Lung (tissue), 12 donors: ENCODE measurements around the gene DDX24. TPM values are rescaled to one million over a fixed set of nuclear protein-coding genes. Genes with fewer than 3 reads are reported as not detected.

ENCODE experiments used
- ATAC-seq: fragments of 200-7000 bp; cut with Tn5 transposase; one replicate; pipeline ENCODE4 v1.9.1; 2020; ENCODE audit warnings: moderate number of reproducible peaks; ENCODE audit not compliant: insufficient read depth, low FRiP score
- DNase-seq, 3 donors: peaks; one replicate each; pipeline ENCODE4 v3.0.0-alpha.2; 2013 to 2017
- H3K27ac ChIP-seq, 2 donors: one replicate each; pipeline ENCODE4 v1.5.1; 2013; ENCODE audit warnings: mild to moderate bottlenecking in 2 of 2, moderate library complexity in 2 of 2, control low read depth in 1 of 2, inconsistent platforms in 1 of 2, low read depth in 1 of 2, low read length in 1 of 2
- H3K27me3 ChIP-seq, 3 donors: one replicate each; pipeline ENCODE4 v1.5.1; 2013; ENCODE audit warnings: low read length in 2 of 3; ENCODE audit not compliant: control insufficient read depth in 3 of 3, insufficient read depth in 3 of 3
- H3K36me3 ChIP-seq, 4 donors: one replicate each; pipeline ENCODE4 v1.5.1; 2013; ENCODE audit warnings: low read length in 4 of 4, mild to moderate bottlenecking in 1 of 4, moderate library complexity in 1 of 4; ENCODE audit not compliant: control insufficient read depth in 4 of 4, insufficient read depth in 4 of 4
- H3K4me1 ChIP-seq, 5 donors: one replicate each; pipeline ENCODE4 v1.5.1; 2013; ENCODE audit warnings: low read length in 5 of 5, mild to moderate bottlenecking in 2 of 5, moderate library complexity in 1 of 5; ENCODE audit not compliant: control insufficient read depth in 5 of 5, insufficient read depth in 5 of 5
- H3K4me3 ChIP-seq: one replicate; pipeline ENCODE4 v1.5.1; 2013; ENCODE audit warnings: mild to moderate bottlenecking, control low read depth, moderate library complexity
- H3K9ac ChIP-seq, 2 donors: one replicate each; pipeline ENCODE4 v1.5.1; 2013; ENCODE audit warnings: low read length in 2 of 2, control low read depth in 1 of 2; ENCODE audit not compliant: insufficient read depth in 1 of 2
- H3K9me3 ChIP-seq, 4 donors: one replicate each; pipeline ENCODE4 v1.5.1; 2013; ENCODE audit warnings: low read length in 3 of 4, mild to moderate bottlenecking in 1 of 4, moderate library complexity in 1 of 4; ENCODE audit not compliant: control insufficient read depth in 4 of 4, insufficient read depth in 3 of 4
- WGBS, 2 donors: extraction: QIAGEN DNeasy Blood & Tissue Kit; methylation state at CpG; one replicate each; pipeline ENCODE4 v1.1.7; 2013; 5-methylcytosine and 5-hydroxymethylcytosine counted together
- polyA plus RNA-seq, 2 donors: library from polyadenylated mRNA; stranded (reverse); fragments of 200-250 nt; gene quantifications; one replicate each; pipeline ENCODE4 v1.2.1, GENCODE V29; 2013
- total RNA-seq, 2 donors: library from RNA; depleted of rRNA in 1 of 2; stranded (reverse); fragments of >200 nt in 1 of 2; gene quantifications; one replicate each; pipeline ENCODE4 v1.2.1, GENCODE V29; 2014 to 2021
- TF ChIP-seq, protein P1 (sequence below): IDR thresholded peaks from 2 replicates; pipeline ENCODE4 v1.5.1; 2012; ENCODE audit warnings: mild to moderate bottlenecking; ENCODE audit errors: control extremely low read depth, extremely low read depth
- donor health status: control.
- donor health status: control.
- donor health status: Bipolar disorder and iron deficiency.
- donor health status: healthy.
- donor health status: DM: yes; HTN: yes; CAD: no.

DDX24 gene
- total and polyA plus RNA-seq, 4 donors, result 78.4 to 138 (median 107) TPM

DNA sequence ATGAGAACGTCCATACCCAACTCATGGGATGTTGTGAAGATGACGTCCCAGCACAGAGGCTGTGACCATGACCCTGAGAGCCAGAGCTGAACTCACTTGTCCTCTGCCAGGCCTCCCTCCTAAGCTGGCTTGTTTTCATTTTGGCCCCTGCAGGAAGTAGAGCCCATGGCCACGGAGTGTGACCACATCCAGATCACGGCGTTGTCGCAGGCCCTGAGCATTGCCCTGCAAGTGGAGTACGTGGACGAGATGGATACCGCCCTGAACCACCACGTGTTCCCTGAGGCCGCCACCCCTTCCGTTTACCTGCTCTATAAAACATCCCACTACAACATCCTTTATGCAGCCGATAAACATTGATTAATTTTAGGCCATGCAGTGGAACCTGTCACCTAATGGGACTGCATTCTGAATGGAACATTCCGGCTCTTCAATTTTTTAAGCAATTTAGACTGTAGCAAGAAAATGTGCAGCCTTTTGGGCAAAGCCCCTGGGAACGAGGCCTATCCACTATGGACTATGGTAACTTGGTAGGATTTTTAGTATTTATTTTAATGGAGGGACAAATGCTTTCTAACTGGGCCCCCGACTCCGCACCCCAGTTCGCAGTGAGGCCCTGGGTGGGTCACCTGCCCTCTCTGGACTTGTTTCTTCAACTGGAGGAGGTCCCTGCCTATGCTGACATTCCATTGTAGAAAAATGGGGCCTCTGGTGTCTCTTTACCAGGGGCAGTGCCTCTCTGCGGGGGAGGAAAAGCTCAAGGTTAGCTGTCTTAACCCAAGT lies 35.2 kb downstream of the DDX24 start:
- no peak overlapping the region for H3K9ac ChIP-seq
- DNase-seq (no peak), ATAC-seq (no peak)
- no peaks in the 10 kb centered on the region for H3K27me3 ChIP-seq
- peaks cover 0 to 21% (median 4%) of the 10 kb centered on the region in 5 donors for H3K4me1 ChIP-seq
- no peak overlapping the region for H3K27ac ChIP-seq
- 91 to 92% methylated on average over 19 of the region's 19 CpGs for WGBS, 2 donors
- H3K4me3 ChIP-seq, result no peak overlapping the region
- H3K36me3 ChIP-seq, result peaks cover 17 to 59% (median 37%) of the 10 kb centered on the region in 4 donors
- TF ChIP-seq, protein P1, sequence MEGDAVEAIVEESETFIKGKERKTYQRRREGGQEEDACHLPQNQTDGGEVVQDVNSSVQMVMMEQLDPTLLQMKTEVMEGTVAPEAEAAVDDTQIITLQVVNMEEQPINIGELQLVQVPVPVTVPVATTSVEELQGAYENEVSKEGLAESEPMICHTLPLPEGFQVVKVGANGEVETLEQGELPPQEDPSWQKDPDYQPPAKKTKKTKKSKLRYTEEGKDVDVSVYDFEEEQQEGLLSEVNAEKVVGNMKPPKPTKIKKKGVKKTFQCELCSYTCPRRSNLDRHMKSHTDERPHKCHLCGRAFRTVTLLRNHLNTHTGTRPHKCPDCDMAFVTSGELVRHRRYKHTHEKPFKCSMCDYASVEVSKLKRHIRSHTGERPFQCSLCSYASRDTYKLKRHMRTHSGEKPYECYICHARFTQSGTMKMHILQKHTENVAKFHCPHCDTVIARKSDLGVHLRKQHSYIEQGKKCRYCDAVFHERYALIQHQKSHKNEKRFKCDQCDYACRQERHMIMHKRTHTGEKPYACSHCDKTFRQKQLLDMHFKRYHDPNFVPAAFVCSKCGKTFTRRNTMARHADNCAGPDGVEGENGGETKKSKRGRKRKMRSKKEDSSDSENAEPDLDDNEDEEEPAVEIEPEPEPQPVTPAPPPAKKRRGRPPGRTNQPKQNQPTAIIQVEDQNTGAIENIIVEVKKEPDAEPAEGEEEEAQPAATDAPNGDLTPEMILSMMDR, result no peak
- no peaks in the 10 kb centered on the region for H3K9me3 ChIP-seq

DNA sequence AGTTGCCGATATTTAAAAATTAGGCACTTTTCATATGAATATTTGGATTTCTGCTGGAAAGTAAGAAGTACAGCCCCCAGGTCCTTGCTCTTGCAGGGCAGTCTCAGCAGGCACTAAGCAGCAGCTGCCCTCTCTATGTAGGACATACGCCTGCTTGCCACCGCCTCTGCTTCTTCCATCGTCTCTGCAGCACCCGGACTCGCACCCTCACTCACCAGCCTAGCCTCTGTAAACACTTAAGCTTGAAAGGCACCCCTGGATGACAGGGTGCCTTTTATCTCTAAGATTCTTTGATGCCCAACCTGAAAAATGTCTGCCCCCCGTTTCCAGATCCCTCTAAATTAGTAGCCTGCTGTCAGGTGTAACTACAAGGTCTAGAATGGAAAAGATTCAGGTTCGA lies 35.9 kb downstream of the DDX24 start:
- TF ChIP-seq, protein P1, result no peak
- peaks cover 12 to 54% (median 30%) of the 10 kb centered on the region in 4 donors for H3K36me3 ChIP-seq
- H3K9me3 ChIP-seq, result peaks cover 0 to 2% (median 0%) of the 10 kb centered on the region in 4 donors
- no peaks in the 10 kb centered on the region for H3K27me3 ChIP-seq
- H3K27ac ChIP-seq, result no peak overlapping the region
- no peak overlapping the region for H3K9ac ChIP-seq
- no peak overlapping the region for H3K4me3 ChIP-seq
- no peak for DNase-seq
- WGBS, 2 donors, result 93 to 94% methylated on average over 8 of the region's 8 CpGs
- H3K4me1 ChIP-seq, result peaks cover 0 to 21% (median 4%) of the 10 kb centered on the region in 5 donors
- ATAC-seq, result no peak

DNA sequence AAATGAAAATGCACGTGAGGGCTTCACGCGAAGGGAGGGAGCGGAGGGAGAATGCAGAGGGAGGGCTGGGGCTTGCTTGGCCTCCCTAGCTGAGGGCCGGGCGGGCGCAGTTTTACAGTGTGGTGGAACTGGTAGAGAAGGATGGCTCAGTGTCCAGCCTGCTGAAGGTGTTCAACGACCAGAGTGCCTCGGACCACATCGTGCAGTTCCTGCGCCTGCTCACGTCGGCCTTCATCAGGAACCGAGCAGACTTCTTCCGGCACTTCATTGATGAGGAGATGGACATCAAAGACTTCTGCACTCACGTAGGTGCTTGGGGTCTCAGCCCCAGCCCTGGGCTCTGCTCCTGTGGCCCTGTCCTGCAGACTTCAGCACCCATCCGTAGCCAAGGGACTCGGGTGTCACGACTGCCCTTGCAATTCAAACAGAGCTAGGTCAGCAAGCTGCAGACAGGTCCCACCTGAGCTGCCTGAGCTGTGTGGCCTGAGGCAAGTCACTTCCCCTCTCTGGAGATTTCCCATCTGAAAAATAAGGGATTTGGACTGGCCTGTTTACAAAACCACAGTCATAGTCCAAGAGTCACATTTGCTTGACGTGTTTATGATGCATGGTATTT lies 36.4 kb downstream of the DDX24 start:
- no peak for DNase-seq
- WGBS, 2 donors, result 91 to 94% methylated on average over 20 of the region's 20 CpGs
- no peak for ATAC-seq

More for the DNA sequence above, 36.4 kb downstream of the DDX24 start:
- Histone ChIP-seq H3K27me3 (no peaks in the 10 kb centered on the region), H3K4me1 (peaks cover 0 to 21% (median 4%) of the 10 kb centered on the region in 5 donors), H3K9ac (no peak overlapping the region), H3K9me3 (peaks cover 0 to 2% (median 0%) of the 10 kb centered on the region in 4 donors), H3K4me3 (no peak overlapping the region), H3K27ac (no peak overlapping the region), H3K36me3 (peaks cover 12 to 50% (median 26%) of the 10 kb centered on the region in 4 donors)
- TF ChIP-seq, protein P1, result no peak
